Neural cell (in vitro differentiated cells): ENCODE results near the gene TIAL1. TPM values are rescaled to one million over a fixed set of nuclear protein-coding genes. Genes with fewer than 3 reads are reported as not detected.

Experiments
- H2AFZ ChIP-seq: fragments of 200-600, 300-800 bp; sonication (generic), shearing (Covaris generic); 2 replicates; pipeline ENCODE4 v1.6.0; 2014; ENCODE audit warnings: low read depth, mild to moderate bottlenecking, antibody characterized with exemption, low read length, moderate library complexity
- H3F3A ChIP-seq: fragments of 200-600 bp; shearing (Covaris generic); 2 replicates; pipeline ENCODE4 v1.6.1; 2016; ENCODE audit warnings: mild to moderate bottlenecking, moderate library complexity, mixed read lengths, antibody characterized with exemption, low read length; ENCODE audit not compliant: insufficient read depth, poor library complexity, severe bottlenecking
- H3K27ac ChIP-seq: fragments of 200-600, 300-800 bp; sonication (generic), shearing (Covaris generic); 2 replicates; pipeline ENCODE4 v1.5.1; 2014; ENCODE audit warnings: mild to moderate bottlenecking, low read length, moderate library complexity
- H3K27me3 ChIP-seq: fragments of 300-800, 200-600 bp; sonication (generic), shearing (Covaris generic); 2 replicates; pipeline ENCODE4 v1.6.0; 2014; ENCODE audit warnings: mild to moderate bottlenecking, low read depth, low read length, moderate library complexity; ENCODE audit not compliant: insufficient read depth
- H3K36me3 ChIP-seq: fragments of 300-800, 200-600 bp; sonication (generic), shearing (Covaris generic); 2 replicates; pipeline ENCODE4 v1.5.1; 2014; ENCODE audit warnings: mild to moderate bottlenecking, antibody characterized with exemption, low read length, moderate library complexity; ENCODE audit not compliant: insufficient read depth
- H3K4me2 ChIP-seq: fragments of 300-800, 200-600 bp; sonication (generic), shearing (Covaris generic); 2 replicates; pipeline ENCODE4 v1.6.0; 2014; ENCODE audit warnings: mild to moderate bottlenecking, low read length
- H3K4me3 ChIP-seq: fragments of 300-800, 200-600 bp; sonication (generic), shearing (Covaris generic); 2 replicates; pipeline ENCODE4 v1.5.1; 2014; ENCODE audit warnings: mild to moderate bottlenecking, low read length, moderate library complexity
- H3K79me2 ChIP-seq: fragments of 200-600 bp; shearing (Covaris generic); replicated peaks from 2 replicates; pipeline ENCODE4 v1.6.0; 2014; ENCODE audit warnings: mild to moderate bottlenecking, low read length, moderate library complexity; ENCODE audit not compliant: insufficient read depth
- H3K9ac ChIP-seq: fragments of 300-800, 200-600 bp; sonication (generic), shearing (Covaris generic); 2 replicates; pipeline ENCODE4 v1.6.1; 2016; ENCODE audit warnings: mild to moderate bottlenecking, low read length, mixed read lengths
- H3K9me2 ChIP-seq: fragments of 200-600 bp; shearing (Covaris generic); 2 replicates; pipeline ENCODE4 v1.6.1; 2016; ENCODE audit warnings: mild to moderate bottlenecking, low read length, mixed read lengths; ENCODE audit not compliant: insufficient read depth
- H3K9me3 ChIP-seq: fragments of 200-600, 300-800 bp; sonication (generic), shearing (Covaris generic); 2 replicates; pipeline ENCODE4 v1.6.1; 2016; ENCODE audit warnings: mild to moderate bottlenecking, mixed run types, low read length, moderate library complexity, mixed read lengths
- H4K20me1 ChIP-seq: fragments of 200-600 bp; shearing (Covaris generic); 2 replicates; pipeline ENCODE4 v1.6.1; 2016; ENCODE audit warnings: mild to moderate bottlenecking, mixed run types; ENCODE audit not compliant: insufficient read depth
- EP300 ChIP-seq: fragments of 450-650 bp; conservative IDR thresholded peaks from 2 replicates; pipeline ENCODE4 v1.6.1; 2014; ENCODE audit warnings: antibody characterized with exemption, mild to moderate bottlenecking, moderate library complexity; ENCODE audit not compliant: poor library complexity, severe bottlenecking
- MXI1 ChIP-seq: fragments of 450-650 bp; conservative IDR thresholded peaks from 2 replicates; pipeline ENCODE4 v1.6.1; 2014; ENCODE audit warnings: antibody characterized with exemption, mild to moderate bottlenecking; ENCODE audit not compliant: poor library complexity, severe bottlenecking
- RAD21 ChIP-seq: fragments of 450-650 bp; conservative IDR thresholded peaks from 2 replicates; pipeline ENCODE4 v1.6.1; 2014; ENCODE audit warnings: antibody characterized with exemption, mild to moderate bottlenecking, moderate library complexity
- SMC3 ChIP-seq: fragments of 450-650 bp; conservative IDR thresholded peaks from 2 replicates; pipeline ENCODE4 v1.6.1; 2014; ENCODE audit warnings: antibody characterized with exemption, mild to moderate bottlenecking, moderate library complexity; ENCODE audit not compliant: poor library complexity
- TAF1 ChIP-seq: IDR thresholded peaks from 2 replicates; pipeline ENCODE4 v1.6.1; 2012; ENCODE audit warnings: low read depth
- polyA plus RNA-seq: library from polyadenylated mRNA; depleted of rRNA; stranded (reverse); fragments of >200 nt; gene quantifications from 2 replicates; pipeline ENCODE4 v1.2.3, GENCODE V29; 2014
- TF ChIP-seq, protein P1 (sequence below): IDR thresholded peaks from 2 replicates; pipeline ENCODE4 v1.6.1; 2012; ENCODE audit warnings: borderline replicate concordance

TIAL1 gene
- polyA plus RNA-seq, 1 donor from 2014 or later = 85.1 TPM

GRCh38 chr10:119595676-119596515, 868 bp downstream of the TIAL1 start:
- no peaks in the 10 kb centered on the region for H3K27me3 ChIP-seq

GRCh38 chr10:119595134-119595675, 1.6 kb downstream of the TIAL1 start:
- Histone ChIP-seq H3K4me2 (peak overlapping the region; percentile 86), H3K27ac (peak overlapping the region; percentile 97), H3K79me2 (peaks cover 57% of the 10 kb centered on the region), H3K9me3 (no peaks in the 10 kb centered on the region), H3K9me2 (no peaks in the 10 kb centered on the region), H3K36me3 (no peaks in the 10 kb centered on the region), H3K9ac (peak overlapping the region; percentile 96), H3K4me3 (peak overlapping the region; percentile 89), H4K20me1 (no peaks in the 10 kb centered on the region), H3K27me3 (no peaks in the 10 kb centered on the region), H2AFZ (no peak overlapping the region), H3F3A (no peaks in the 10 kb centered on the region)
- TF ChIP-seq TAF1 (no peak), RAD21 (no peak), SMC3 (no peak), MXI1 (no peak)
- TF ChIP-seq, protein P1, sequence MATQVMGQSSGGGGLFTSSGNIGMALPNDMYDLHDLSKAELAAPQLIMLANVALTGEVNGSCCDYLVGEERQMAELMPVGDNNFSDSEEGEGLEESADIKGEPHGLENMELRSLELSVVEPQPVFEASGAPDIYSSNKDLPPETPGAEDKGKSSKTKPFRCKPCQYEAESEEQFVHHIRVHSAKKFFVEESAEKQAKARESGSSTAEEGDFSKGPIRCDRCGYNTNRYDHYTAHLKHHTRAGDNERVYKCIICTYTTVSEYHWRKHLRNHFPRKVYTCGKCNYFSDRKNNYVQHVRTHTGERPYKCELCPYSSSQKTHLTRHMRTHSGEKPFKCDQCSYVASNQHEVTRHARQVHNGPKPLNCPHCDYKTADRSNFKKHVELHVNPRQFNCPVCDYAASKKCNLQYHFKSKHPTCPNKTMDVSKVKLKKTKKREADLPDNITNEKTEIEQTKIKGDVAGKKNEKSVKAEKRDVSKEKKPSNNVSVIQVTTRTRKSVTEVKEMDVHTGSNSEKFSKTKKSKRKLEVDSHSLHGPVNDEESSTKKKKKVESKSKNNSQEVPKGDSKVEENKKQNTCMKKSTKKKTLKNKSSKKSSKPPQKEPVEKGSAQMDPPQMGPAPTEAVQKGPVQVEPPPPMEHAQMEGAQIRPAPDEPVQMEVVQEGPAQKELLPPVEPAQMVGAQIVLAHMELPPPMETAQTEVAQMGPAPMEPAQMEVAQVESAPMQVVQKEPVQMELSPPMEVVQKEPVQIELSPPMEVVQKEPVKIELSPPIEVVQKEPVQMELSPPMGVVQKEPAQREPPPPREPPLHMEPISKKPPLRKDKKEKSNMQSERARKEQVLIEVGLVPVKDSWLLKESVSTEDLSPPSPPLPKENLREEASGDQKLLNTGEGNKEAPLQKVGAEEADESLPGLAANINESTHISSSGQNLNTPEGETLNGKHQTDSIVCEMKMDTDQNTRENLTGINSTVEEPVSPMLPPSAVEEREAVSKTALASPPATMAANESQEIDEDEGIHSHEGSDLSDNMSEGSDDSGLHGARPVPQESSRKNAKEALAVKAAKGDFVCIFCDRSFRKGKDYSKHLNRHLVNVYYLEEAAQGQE = no peak

More at GRCh38 chr10:119595676-119596515, 868 bp downstream of the TIAL1 start:
- H3F3A ChIP-seq = no peaks in the 10 kb centered on the region
- no peaks in the 10 kb centered on the region for H3K36me3 ChIP-seq
- H3K4me2 ChIP-seq = peak overlapping the region; percentile 86
- H3K4me3 ChIP-seq = peak overlapping the region; percentile 89
- no peaks in the 10 kb centered on the region for H3K9me2 ChIP-seq
- H2AFZ ChIP-seq = peak overlapping the region; percentile 53
- peaks cover 53% of the 10 kb centered on the region for H3K79me2 ChIP-seq
- H3K27ac ChIP-seq = peak overlapping the region; percentile 97
- H3K9ac ChIP-seq = peak overlapping the region; percentile 96
- TF ChIP-seq EP300 (no peak), TAF1 (peak; percentile 9), MXI1 (peak; percentile 49), SMC3 (no peak)
- TF ChIP-seq, protein P1 = no peak
- no peaks in the 10 kb centered on the region for H3K9me3 ChIP-seq
- H4K20me1 ChIP-seq = no peaks in the 10 kb centered on the region
